OCI-LY7 (cell line): ENCODE results near the gene LIN7A.

Experiments
- EZH2phosphoT487 ChIP-seq: fragments of 200-600 bp; sonication (generic); IDR thresholded peaks from 2 replicates; pipeline ENCODE4 v1.6.1; 2018; ENCODE audit warnings: low read depth, borderline replicate concordance, mild to moderate bottlenecking, mixed run types, antibody characterized with exemption, low read length, moderate library complexity, mixed read lengths
- TF ChIP-seq, protein P1 (sequence below): fragments of 200-600 bp; sonication (generic); conservative IDR thresholded peaks from 2 replicates; pipeline ENCODE4 v1.5.1; 2014; ENCODE audit warnings: mild to moderate bottlenecking, antibody characterized with exemption, low read length, moderate library complexity, mixed read lengths

DNA sequence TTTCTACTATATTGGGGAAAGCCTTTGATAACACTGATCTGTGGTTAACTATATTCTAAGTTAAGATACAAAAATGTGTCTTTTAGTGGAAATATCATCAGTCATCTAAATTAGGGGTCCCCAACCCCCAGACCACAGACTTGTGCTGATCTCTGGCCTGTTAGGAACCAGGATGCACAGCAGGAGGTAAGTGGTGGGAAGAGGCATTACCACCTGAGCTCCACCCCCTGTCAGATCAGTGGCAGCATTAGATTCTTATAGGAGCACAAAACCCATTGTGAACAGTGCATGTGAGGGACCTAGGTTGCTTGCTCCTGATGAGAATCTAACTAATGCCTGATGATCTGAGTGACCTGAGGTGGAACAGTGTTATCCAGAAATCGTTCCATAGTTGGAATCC lies 28.3 kb upstream of the LIN7A start:
- TF ChIP-seq, protein P1, sequence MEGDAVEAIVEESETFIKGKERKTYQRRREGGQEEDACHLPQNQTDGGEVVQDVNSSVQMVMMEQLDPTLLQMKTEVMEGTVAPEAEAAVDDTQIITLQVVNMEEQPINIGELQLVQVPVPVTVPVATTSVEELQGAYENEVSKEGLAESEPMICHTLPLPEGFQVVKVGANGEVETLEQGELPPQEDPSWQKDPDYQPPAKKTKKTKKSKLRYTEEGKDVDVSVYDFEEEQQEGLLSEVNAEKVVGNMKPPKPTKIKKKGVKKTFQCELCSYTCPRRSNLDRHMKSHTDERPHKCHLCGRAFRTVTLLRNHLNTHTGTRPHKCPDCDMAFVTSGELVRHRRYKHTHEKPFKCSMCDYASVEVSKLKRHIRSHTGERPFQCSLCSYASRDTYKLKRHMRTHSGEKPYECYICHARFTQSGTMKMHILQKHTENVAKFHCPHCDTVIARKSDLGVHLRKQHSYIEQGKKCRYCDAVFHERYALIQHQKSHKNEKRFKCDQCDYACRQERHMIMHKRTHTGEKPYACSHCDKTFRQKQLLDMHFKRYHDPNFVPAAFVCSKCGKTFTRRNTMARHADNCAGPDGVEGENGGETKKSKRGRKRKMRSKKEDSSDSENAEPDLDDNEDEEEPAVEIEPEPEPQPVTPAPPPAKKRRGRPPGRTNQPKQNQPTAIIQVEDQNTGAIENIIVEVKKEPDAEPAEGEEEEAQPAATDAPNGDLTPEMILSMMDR: no peak
- TF ChIP-seq EZH2phosphoT487: no peak
